ENCODE measurements around the gene WDPCP.

DNA sequence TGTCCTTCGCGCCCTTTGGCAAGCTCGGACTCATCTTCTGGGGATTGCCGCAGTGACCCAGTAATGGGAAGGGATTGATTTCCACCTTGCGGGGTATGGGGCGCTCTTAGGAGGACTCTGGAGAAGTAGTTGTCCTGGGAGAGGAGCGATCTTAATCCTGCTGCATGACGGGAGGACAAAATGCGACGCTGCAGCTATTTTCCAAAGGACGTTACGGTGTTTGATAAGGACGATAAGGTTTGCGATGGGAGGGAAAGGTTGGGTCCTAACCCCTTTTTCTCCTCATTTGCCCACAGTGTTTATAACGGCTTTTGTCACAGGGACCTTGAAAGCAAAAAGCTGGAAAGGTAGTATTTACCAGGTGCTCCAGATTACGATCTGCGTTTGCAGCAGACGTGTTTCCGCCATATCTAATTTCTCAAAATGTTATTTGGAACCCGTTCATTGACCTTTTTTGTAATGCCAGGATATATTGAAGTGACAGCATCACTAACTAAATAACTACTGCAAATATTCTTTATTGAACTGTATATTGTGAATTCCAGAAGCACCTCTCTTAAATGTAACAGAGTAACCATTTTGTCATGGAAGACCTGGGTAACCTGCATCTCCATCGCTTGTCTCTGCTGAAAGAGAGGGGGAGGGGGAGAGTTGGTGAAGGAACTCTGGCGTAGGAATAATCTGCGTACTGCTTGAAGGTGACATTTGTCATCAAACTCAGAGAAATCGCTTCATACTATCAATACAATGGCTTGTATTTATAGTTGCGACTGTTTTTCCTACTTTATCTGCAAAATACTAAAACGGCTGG lies 1.1 kb upstream of the WDPCP start:
- TF ChIP-seq, protein P1, sequence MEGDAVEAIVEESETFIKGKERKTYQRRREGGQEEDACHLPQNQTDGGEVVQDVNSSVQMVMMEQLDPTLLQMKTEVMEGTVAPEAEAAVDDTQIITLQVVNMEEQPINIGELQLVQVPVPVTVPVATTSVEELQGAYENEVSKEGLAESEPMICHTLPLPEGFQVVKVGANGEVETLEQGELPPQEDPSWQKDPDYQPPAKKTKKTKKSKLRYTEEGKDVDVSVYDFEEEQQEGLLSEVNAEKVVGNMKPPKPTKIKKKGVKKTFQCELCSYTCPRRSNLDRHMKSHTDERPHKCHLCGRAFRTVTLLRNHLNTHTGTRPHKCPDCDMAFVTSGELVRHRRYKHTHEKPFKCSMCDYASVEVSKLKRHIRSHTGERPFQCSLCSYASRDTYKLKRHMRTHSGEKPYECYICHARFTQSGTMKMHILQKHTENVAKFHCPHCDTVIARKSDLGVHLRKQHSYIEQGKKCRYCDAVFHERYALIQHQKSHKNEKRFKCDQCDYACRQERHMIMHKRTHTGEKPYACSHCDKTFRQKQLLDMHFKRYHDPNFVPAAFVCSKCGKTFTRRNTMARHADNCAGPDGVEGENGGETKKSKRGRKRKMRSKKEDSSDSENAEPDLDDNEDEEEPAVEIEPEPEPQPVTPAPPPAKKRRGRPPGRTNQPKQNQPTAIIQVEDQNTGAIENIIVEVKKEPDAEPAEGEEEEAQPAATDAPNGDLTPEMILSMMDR (IDR thresholded peaks at IDR 0.05; ENCODE audit: control extremely low read depth in 1 of 3, insufficient read depth in 1 of 3, low read depth in 1 of 3, low read length in 3 of 3): no peak
- no peak for TF ChIP-seq EP300 (IDR thresholded peaks at IDR 0.05; ENCODE audit: borderline replicate concordance in 1 of 2, low read depth in 2 of 2, low read length in 2 of 2)
- TF ChIP-seq PHF8 (conservative IDR thresholded peaks at IDR 0.05; ENCODE audit: low read depth, low read length): no peak
- no peak for TF ChIP-seq MAFK (IDR thresholded peaks at IDR 0.05; ENCODE audit: low read depth, low read length)
- TF ChIP-seq GABPA (IDR thresholded peaks at IDR 0.05; ENCODE audit: borderline replicate concordance, insufficient read depth, low read length): no peak
- peak; percentile 12 to 14; a peak in 1 of 4 replicates for TF ChIP-seq RAD21 (IDR thresholded peaks at IDR 0.05 in 1 of 2, conservative IDR thresholded peaks at IDR 0.05 in 1 of 2; ENCODE audit: low read depth in 2 of 2, low read length in 2 of 2)
- TF ChIP-seq NRF1 (IDR thresholded peaks at IDR 0.05; ENCODE audit: low read depth, low read length): no peak
- TF ChIP-seq POLR2A (IDR thresholded peaks at IDR 0.05; ENCODE audit: control extremely low read depth in 1 of 2, low read depth in 2 of 2, low read length in 2 of 2): no peak
- TF ChIP-seq POLR2AphosphoS5 (IDR thresholded peaks at IDR 0.05; ENCODE audit: low read depth, low read length): no peak; the same call in 1 of the 2 replicates
- TF ChIP-seq, protein P2, sequence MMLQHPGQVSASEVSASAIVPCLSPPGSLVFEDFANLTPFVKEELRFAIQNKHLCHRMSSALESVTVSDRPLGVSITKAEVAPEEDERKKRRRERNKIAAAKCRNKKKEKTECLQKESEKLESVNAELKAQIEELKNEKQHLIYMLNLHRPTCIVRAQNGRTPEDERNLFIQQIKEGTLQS (IDR thresholded peaks at IDR 0.05; ENCODE audit: insufficient read depth, low read depth, low read length): no peak
- TF ChIP-seq RXRA (IDR thresholded peaks at IDR 0.05; ENCODE audit: insufficient read depth, low read depth, low read length): no peak
- TF ChIP-seq CBX5 (IDR thresholded peaks at IDR 0.05; ENCODE audit: low read depth, low read length): no peak
- TF ChIP-seq, protein P3, sequence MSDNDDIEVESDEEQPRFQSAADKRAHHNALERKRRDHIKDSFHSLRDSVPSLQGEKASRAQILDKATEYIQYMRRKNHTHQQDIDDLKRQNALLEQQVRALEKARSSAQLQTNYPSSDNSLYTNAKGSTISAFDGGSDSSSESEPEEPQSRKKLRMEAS (IDR thresholded peaks at IDR 0.05): no peak
- TF ChIP-seq EZH2 (IDR thresholded peaks at IDR 0.05; ENCODE audit: low read depth, low read length, severe bottlenecking): no peak
